ENCODE data around the gene CRTAC1.

The CRTAC1 gene

GRCh38 chr10:97818572-97818971, 211.8 kb downstream of the CRTAC1 start:
- TF ChIP-seq RARB (CRISPR knock-in tag; IDR thresholded peaks at IDR 0.05) (no peak), ZFP3 (CRISPR knock-in tag; IDR thresholded peaks at IDR 0.05) (no peak), ESRRG (CRISPR knock-in tag; IDR thresholded peaks at IDR 0.05) (no peak), ARNTL (CRISPR knock-in tag; IDR thresholded peaks at IDR 0.05; ENCODE audit: borderline replicate concordance, low read depth) (no peak), PPARA (CRISPR knock-in tag; IDR thresholded peaks at IDR 0.05; ENCODE audit: borderline replicate concordance) (no peak), ZNF8 (CRISPR knock-in tag; IDR thresholded peaks at IDR 0.05) (no peak), ISL1 (CRISPR knock-in tag; IDR thresholded peaks at IDR 0.05) (no peak), GLIS3 (CRISPR knock-in tag; IDR thresholded peaks at IDR 0.05) (no peak)
- TF ChIP-seq, protein P1, sequence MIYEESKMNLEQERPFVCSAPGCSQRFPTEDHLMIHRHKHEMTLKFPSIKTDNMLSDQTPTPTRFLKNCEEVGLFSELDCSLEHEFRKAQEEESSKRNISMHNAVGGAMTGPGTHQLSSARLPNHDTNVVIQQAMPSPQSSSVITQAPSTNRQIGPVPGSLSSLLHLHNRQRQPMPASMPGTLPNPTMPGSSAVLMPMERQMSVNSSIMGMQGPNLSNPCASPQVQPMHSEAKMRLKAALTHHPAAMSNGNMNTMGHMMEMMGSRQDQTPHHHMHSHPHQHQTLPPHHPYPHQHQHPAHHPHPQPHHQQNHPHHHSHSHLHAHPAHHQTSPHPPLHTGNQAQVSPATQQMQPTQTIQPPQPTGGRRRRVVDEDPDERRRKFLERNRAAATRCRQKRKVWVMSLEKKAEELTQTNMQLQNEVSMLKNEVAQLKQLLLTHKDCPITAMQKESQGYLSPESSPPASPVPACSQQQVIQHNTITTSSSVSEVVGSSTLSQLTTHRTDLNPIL (CRISPR knock-in tag; IDR thresholded peaks at IDR 0.05; ENCODE audit: low read depth) = no peak
- TF ChIP-seq, protein P2, sequence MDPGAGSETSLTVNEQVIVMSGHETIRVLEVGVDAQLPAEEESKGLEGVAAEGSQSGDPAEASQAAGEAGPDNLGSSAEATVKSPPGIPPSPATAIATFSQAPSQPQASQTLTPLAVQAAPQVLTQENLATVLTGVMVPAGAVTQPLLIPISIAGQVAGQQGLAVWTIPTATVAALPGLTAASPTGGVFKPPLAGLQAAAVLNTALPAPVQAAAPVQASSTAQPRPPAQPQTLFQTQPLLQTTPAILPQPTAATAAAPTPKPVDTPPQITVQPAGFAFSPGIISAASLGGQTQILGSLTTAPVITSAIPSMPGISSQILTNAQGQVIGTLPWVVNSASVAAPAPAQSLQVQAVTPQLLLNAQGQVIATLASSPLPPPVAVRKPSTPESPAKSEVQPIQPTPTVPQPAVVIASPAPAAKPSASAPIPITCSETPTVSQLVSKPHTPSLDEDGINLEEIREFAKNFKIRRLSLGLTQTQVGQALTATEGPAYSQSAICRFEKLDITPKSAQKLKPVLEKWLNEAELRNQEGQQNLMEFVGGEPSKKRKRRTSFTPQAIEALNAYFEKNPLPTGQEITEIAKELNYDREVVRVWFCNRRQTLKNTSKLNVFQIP (CRISPR knock-in tag; IDR thresholded peaks at IDR 0.05; ENCODE audit: borderline replicate concordance, low read depth) = no peak
- no peak for ATAC-seq

GRCh38 chr10:97816609-97817008, 213.8 kb downstream of the CRTAC1 start:
- TF ChIP-seq TCF4 (CRISPR knock-in tag; IDR thresholded peaks at IDR 0.05; ENCODE audit: borderline replicate concordance) (no peak), ISL1 (CRISPR knock-in tag; IDR thresholded peaks at IDR 0.05) (no peak), OSR1 (CRISPR knock-in tag; IDR thresholded peaks at IDR 0.05) (no peak), BACH2 (CRISPR knock-in tag; IDR thresholded peaks at IDR 0.05; ENCODE audit: borderline replicate concordance) (no peak), ZC3H10 (CRISPR knock-in tag; IDR thresholded peaks at IDR 0.05) (no peak), PPARA (CRISPR knock-in tag; IDR thresholded peaks at IDR 0.05; ENCODE audit: borderline replicate concordance) (no peak), ARNTL (CRISPR knock-in tag; IDR thresholded peaks at IDR 0.05; ENCODE audit: borderline replicate concordance, low read depth) (no peak), TSHZ2 (CRISPR knock-in tag; IDR thresholded peaks at IDR 0.05) (no peak), ZFP3 (CRISPR knock-in tag; IDR thresholded peaks at IDR 0.05) (no peak), ZNF565 (CRISPR knock-in tag; conservative IDR thresholded peaks at IDR 0.05; ENCODE audit: low read depth) (no peak), RARB (CRISPR knock-in tag; IDR thresholded peaks at IDR 0.05) (no peak), ZNF70 (CRISPR knock-in tag; IDR thresholded peaks at IDR 0.05) (no peak), ESRRG (CRISPR knock-in tag; IDR thresholded peaks at IDR 0.05) (no peak), CSRNP3 (CRISPR knock-in tag; IDR thresholded peaks at IDR 0.05) (no peak), TOX (CRISPR knock-in tag; IDR thresholded peaks at IDR 0.05; ENCODE audit: borderline replicate concordance) (no peak), ZFP30 (CRISPR knock-in tag; IDR thresholded peaks at IDR 0.05) (no peak)
- TF ChIP-seq, protein P2 (CRISPR knock-in tag; IDR thresholded peaks at IDR 0.05; ENCODE audit: borderline replicate concordance, low read depth) = no peak
- TF ChIP-seq, protein P1 (CRISPR knock-in tag; IDR thresholded peaks at IDR 0.05; ENCODE audit: low read depth) = no peak
- TF ChIP-seq, protein P3, sequence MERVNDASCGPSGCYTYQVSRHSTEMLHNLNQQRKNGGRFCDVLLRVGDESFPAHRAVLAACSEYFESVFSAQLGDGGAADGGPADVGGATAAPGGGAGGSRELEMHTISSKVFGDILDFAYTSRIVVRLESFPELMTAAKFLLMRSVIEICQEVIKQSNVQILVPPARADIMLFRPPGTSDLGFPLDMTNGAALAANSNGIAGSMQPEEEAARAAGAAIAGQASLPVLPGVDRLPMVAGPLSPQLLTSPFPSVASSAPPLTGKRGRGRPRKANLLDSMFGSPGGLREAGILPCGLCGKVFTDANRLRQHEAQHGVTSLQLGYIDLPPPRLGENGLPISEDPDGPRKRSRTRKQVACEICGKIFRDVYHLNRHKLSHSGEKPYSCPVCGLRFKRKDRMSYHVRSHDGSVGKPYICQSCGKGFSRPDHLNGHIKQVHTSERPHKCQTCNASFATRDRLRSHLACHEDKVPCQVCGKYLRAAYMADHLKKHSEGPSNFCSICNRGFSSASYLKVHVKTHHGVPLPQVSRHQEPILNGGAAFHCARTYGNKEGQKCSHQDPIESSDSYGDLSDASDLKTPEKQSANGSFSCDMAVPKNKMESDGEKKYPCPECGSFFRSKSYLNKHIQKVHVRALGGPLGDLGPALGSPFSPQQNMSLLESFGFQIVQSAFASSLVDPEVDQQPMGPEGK (CRISPR knock-in tag; IDR thresholded peaks at IDR 0.05; ENCODE audit: borderline replicate concordance) = no peak
- no peak for ATAC-seq

Measured in SK-N-SH treated with all-trans-retinoic acid at 6 μM for 48 hours (cell line).